Astrocyte (in vitro differentiated cells and primary cell): ENCODE data around the gene CCZ1. TPM values are rescaled to one million over a fixed set of nuclear protein-coding genes. Genes with fewer than 3 reads are reported as not detected.
"Not testable (repeated sequence)": the region's sequence is repeated elsewhere in the genome, so short reads cannot be mapped to it uniquely, and the experiment has no call there.

ENCODE experiments used
- DNase-seq: peaks from one replicate; pipeline ENCODE4 v3.0.0-alpha.2; 2010; ENCODE audit warnings: low read depth
- FAIRE-seq: peaks from 2 replicates; lab custom pipeline; 2011; peaks lifted over from hg19 to GRCh38; lab: Jason Lieb, UNC
- H2AFZ ChIP-seq: 2 replicates; pipeline ENCODE4 v1.6.0; 2012; ENCODE audit warnings: low read depth, low read length, inconsistent platforms
- H3K27ac ChIP-seq: 2 replicates; pipeline ENCODE4 v1.5.1; 2011; ENCODE audit warnings: low read depth, low read length, inconsistent platforms
- H3K27me3 ChIP-seq: 2 replicates; pipeline ENCODE4 v1.6.0; 2011; ENCODE audit warnings: low read length, inconsistent platforms; ENCODE audit not compliant: insufficient read depth
- H3K36me3 ChIP-seq: 2 replicates; pipeline ENCODE4 v1.5.1; 2011; ENCODE audit warnings: low read length, inconsistent platforms; ENCODE audit not compliant: insufficient read depth
- H3K4me1 ChIP-seq: 2 replicates; pipeline ENCODE4 v1.5.1; 2011; ENCODE audit warnings: low read length, inconsistent platforms; ENCODE audit not compliant: insufficient read depth
- H3K4me2 ChIP-seq: 2 replicates; pipeline ENCODE4 v1.6.0; 2012; ENCODE audit warnings: low read length, inconsistent platforms
- H3K4me3 ChIP-seq: 2 replicates; pipeline ENCODE4 v1.5.1; 2011; ENCODE audit warnings: low read depth, mild to moderate bottlenecking, low read length, inconsistent platforms; ENCODE audit not compliant: insufficient read depth
- H3K79me2 ChIP-seq: 2 replicates; pipeline ENCODE4 v1.6.0; 2012; ENCODE audit warnings: mild to moderate bottlenecking, low read length, inconsistent platforms; ENCODE audit not compliant: insufficient read depth
- H3K9ac ChIP-seq: 2 replicates; pipeline ENCODE4 v1.6.0; 2012; ENCODE audit warnings: mild to moderate bottlenecking, low read length, inconsistent platforms
- H3K9me3 ChIP-seq: 2 replicates; pipeline ENCODE4 v1.5.1; 2012; ENCODE audit warnings: low read depth, mild to moderate bottlenecking, low read length, inconsistent platforms; ENCODE audit not compliant: insufficient read depth
- H4K20me1 ChIP-seq: 2 replicates; pipeline ENCODE4 v1.6.0; 2012; ENCODE audit warnings: low read length, inconsistent platforms; ENCODE audit not compliant: insufficient read depth
- H3K27ac Mint-ChIP-seq: one replicate; pipeline ENCODE4 v1.8.0; 2021; ENCODE audit warnings: mild to moderate bottlenecking, mixed read lengths; ENCODE audit not compliant: unreplicated experiment
- H3K27me3 Mint-ChIP-seq: one replicate; pipeline ENCODE4 v1.8.0; 2021; ENCODE audit warnings: low read depth, mixed read lengths; ENCODE audit not compliant: unreplicated experiment
- H3K36me3 Mint-ChIP-seq: one replicate; pipeline ENCODE4 v1.8.0; 2021; ENCODE audit warnings: low read depth, mixed read lengths; ENCODE audit not compliant: unreplicated experiment
- H3K4me1 Mint-ChIP-seq: one replicate; pipeline ENCODE4 v1.8.0; 2021; ENCODE audit warnings: low read depth, mixed read lengths; ENCODE audit not compliant: unreplicated experiment
- H3K4me3 Mint-ChIP-seq: one replicate; pipeline ENCODE4 v1.8.0; 2021; ENCODE audit warnings: mild to moderate bottlenecking, moderate library complexity, mixed read lengths; ENCODE audit not compliant: unreplicated experiment
- H3K9me3 Mint-ChIP-seq: one replicate; pipeline ENCODE4 v1.8.0; 2021; ENCODE audit warnings: mild to moderate bottlenecking, mixed read lengths; ENCODE audit not compliant: unreplicated experiment
- EZH2 ChIP-seq: IDR thresholded peaks from 2 replicates; pipeline ENCODE4 v1.6.1; 2012; ENCODE audit warnings: mild to moderate bottlenecking, low read length, inconsistent platforms; ENCODE audit not compliant: insufficient read depth
- total RNA-seq: library from RNA; stranded (reverse); gene quantifications from 2 replicates; pipeline ENCODE4 v1.2.1, GENCODE V29; 2021
- TF ChIP-seq, protein P1 (sequence below): IDR thresholded peaks from 2 replicates; pipeline ENCODE4 v1.5.1; 2011; ENCODE audit warnings: low read depth, mild to moderate bottlenecking, inconsistent platforms, low read length, moderate library complexity; ENCODE audit not compliant: insufficient read depth

The CCZ1 gene
- total RNA-seq, 1 donor from 2014 or later, result 69.2 TPM

DNA sequence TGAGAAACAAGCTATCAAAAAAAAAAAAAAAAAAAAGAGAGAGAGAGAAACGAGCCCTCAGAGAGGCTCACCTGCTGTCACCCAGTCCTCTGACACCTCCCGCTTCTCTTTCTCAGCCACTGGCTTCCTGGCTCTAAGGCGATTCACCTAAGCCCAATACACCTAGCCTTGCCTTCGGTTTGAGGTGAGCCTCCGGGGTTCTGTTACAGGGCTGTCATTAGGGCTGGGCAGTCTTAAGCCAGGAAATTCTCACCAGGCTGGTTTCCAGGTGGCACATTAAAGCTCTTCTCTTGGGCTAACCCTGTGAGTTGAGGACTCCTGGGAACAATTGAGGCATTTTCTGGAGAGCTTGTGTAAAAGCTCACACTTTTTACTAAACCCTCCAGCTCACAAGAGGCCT lies 10.5 kb upstream of the CCZ1 start:
- H3K4me3 ChIP-seq, H3K27me3 Mint-ChIP-seq, H3K4me2 ChIP-seq: not testable (repeated sequence)

DNA sequence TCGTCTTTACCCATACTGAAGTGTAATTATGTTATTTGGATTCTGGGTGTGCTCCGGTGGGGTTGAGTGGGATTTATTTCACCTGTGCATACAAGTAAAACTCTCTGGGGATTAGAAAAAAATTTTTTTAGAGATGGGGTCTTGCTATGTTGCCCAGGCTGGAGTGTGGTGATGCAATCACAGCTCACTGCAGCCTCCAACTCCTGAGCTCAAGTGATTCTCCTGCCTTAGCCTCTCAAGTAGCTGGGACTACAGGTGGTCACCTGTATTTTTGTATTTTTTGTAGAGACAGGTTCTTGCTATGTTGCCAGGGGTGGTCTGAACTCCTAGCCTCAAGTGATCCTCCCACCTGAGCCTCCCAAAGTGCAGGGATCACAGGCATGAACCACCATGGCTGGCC lies 8.3 kb upstream of the CCZ1 start:
- not testable (repeated sequence) for H3K9me3 Mint-ChIP-seq, H3K27me3 Mint-ChIP-seq, H3K79me2 ChIP-seq, H3K4me1 Mint-ChIP-seq, H3K27ac Mint-ChIP-seq, H2AFZ ChIP-seq, FAIRE-seq, H3K9me3 ChIP-seq, H3K9ac ChIP-seq, DNase-seq, H3K27me3 ChIP-seq, H4K20me1 ChIP-seq, H3K36me3 ChIP-seq, H3K4me3 Mint-ChIP-seq, H3K27ac ChIP-seq, H3K4me1 ChIP-seq, H3K4me2 ChIP-seq, H3K36me3 Mint-ChIP-seq, H3K4me3 ChIP-seq

More for the DNA sequence above, 10.5 kb upstream of the CCZ1 start:
- H3K4me1 Mint-ChIP-seq, H3K79me2 ChIP-seq, FAIRE-seq, H2AFZ ChIP-seq, H3K36me3 Mint-ChIP-seq, H3K9ac ChIP-seq, H3K4me1 ChIP-seq, H3K27me3 ChIP-seq, H3K9me3 Mint-ChIP-seq, DNase-seq, H4K20me1 ChIP-seq, H3K4me3 Mint-ChIP-seq, H3K9me3 ChIP-seq, H3K36me3 ChIP-seq, H3K27ac ChIP-seq, H3K27ac Mint-ChIP-seq: not testable (repeated sequence)

DNA sequence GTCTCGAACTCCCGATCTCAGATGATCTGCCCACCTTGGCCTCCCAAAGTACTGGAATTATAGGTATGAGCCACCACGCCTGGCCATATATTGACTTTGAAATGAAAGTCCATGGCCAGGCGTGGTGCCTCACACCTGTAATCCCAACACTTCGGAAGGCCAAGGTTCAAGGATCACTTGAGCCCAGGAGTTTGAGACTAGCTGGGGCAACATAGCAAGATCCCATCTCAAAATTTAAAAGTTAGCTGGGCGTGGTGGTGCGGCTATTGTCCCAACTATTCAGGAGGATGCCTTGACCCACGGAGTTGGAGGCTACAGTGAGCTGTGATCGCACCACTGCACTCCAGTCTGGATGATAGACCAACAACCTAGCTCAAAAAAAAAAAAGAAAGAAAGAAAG lies 6.0 kb upstream of the CCZ1 start:
- Histone ChIP-seq H3K4me1 (no peaks in the 10 kb centered on the region), H3K4me2 (no peak overlapping the region), H3K4me3 (no peak overlapping the region), H3K27me3 (no peaks in the 10 kb centered on the region), H4K20me1 (no peaks in the 10 kb centered on the region), H3K27ac (no peak overlapping the region), H3K36me3 (no peaks in the 10 kb centered on the region), H2AFZ (no peak overlapping the region), H3K9ac (no peak overlapping the region), H3K79me2 (no peaks in the 10 kb centered on the region), H3K9me3 (no peaks in the 10 kb centered on the region)
- DNase-seq (no peak), FAIRE-seq (no peak)
- Mint-ChIP-seq H3K4me3 (no peak overlapping the region), H3K9me3 (no peaks in the 10 kb centered on the region), H3K27me3 (peaks cover 3% of the 10 kb centered on the region), H3K36me3 (no peaks in the 10 kb centered on the region), H3K4me1 (no peaks in the 10 kb centered on the region), H3K27ac (no peak overlapping the region)
- TF ChIP-seq, protein P1, sequence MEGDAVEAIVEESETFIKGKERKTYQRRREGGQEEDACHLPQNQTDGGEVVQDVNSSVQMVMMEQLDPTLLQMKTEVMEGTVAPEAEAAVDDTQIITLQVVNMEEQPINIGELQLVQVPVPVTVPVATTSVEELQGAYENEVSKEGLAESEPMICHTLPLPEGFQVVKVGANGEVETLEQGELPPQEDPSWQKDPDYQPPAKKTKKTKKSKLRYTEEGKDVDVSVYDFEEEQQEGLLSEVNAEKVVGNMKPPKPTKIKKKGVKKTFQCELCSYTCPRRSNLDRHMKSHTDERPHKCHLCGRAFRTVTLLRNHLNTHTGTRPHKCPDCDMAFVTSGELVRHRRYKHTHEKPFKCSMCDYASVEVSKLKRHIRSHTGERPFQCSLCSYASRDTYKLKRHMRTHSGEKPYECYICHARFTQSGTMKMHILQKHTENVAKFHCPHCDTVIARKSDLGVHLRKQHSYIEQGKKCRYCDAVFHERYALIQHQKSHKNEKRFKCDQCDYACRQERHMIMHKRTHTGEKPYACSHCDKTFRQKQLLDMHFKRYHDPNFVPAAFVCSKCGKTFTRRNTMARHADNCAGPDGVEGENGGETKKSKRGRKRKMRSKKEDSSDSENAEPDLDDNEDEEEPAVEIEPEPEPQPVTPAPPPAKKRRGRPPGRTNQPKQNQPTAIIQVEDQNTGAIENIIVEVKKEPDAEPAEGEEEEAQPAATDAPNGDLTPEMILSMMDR, result no peak
- no peak for TF ChIP-seq EZH2

DNA sequence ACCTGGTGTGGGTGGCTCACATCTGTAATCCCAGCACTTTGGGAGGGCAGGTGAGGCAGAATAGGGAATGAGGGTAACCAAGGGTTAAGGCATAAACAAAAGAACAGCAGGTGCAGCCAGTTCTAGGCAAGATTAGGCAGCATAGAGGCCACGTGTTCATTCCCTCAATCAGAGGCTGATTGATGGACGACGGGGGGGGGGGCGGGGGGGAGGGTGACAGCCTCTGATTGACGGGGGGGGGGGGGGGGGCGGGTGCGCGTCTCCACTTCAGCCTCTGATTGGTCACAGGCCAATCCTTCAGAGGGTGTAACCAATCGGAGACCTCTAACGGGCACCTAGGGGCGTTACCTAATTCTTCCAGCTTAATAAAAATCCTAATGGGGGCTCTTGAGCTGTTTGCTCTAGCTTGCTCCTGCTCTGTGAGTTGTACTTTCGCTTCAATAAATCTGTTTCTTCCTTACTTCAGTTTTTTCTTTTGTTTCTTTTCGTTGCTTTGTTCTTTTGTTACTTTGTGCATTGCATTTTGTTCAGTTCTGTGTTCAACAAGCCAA lies 1.1 kb upstream of the CCZ1 start:
- not testable (repeated sequence) for H3K9me3 Mint-ChIP-seq, H3K9me3 ChIP-seq, H3K4me3 ChIP-seq, H3K27me3 Mint-ChIP-seq, H3K4me1 Mint-ChIP-seq, H2AFZ ChIP-seq, H3K36me3 Mint-ChIP-seq, H4K20me1 ChIP-seq, H3K27ac ChIP-seq, H3K79me2 ChIP-seq, H3K4me3 Mint-ChIP-seq, DNase-seq, H3K27ac Mint-ChIP-seq, H3K4me1 ChIP-seq, H3K36me3 ChIP-seq, FAIRE-seq, H3K4me2 ChIP-seq, H3K27me3 ChIP-seq, H3K9ac ChIP-seq

DNA sequence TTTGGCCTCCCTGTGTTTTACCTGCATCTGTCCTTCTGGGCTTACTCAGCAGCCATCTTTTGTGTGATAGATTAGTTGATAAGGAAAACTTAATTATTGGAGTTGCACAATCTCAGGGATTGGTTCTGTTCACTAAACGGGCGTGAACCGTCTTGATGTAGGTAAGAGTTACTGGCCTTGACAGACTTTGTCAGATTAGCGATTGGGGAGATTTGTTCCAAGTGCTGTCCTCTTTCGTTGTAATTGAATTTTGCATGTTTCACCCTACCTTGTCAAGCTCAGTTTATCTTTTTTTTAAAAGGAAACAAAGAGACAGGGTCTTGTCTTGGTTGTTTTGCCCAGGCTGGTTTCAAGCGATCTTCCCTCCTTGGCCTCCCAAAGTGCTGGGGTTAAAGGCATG lies 4.5 kb downstream of the CCZ1 start:
- H3K27me3 Mint-ChIP-seq, H3K79me2 ChIP-seq, H3K4me3 Mint-ChIP-seq, H4K20me1 ChIP-seq, H3K4me3 ChIP-seq, H3K27ac ChIP-seq, H3K9ac ChIP-seq, FAIRE-seq, H2AFZ ChIP-seq, H3K27me3 ChIP-seq, H3K27ac Mint-ChIP-seq, H3K4me1 ChIP-seq, H3K9me3 ChIP-seq, H3K36me3 ChIP-seq, H3K4me2 ChIP-seq, H3K9me3 Mint-ChIP-seq, H3K36me3 Mint-ChIP-seq, DNase-seq, H3K4me1 Mint-ChIP-seq: not testable (repeated sequence)
